DND-41 (cell line): ENCODE data around the gene KCNAB2.

Experiments
- ATAC-seq: fragments of 200-7000 bp; cut with Tn5 transposase; 3 replicates; pipeline ENCODE4 v1.9.1; 2021; ENCODE audit warnings: low read depth; ENCODE audit not compliant: insufficient read depth
- DNase-seq: peaks from one replicate; pipeline ENCODE4 v3.0.0-alpha.2; 2020
- H2AFZ ChIP-seq: 2 replicates; pipeline ENCODE4 v1.6.0; 2012; ENCODE audit warnings: low read depth, low read length
- H3K27ac ChIP-seq: 2 replicates; pipeline ENCODE4 v1.5.1; 2012; ENCODE audit warnings: low read length, inconsistent platforms
- H3K27me3 ChIP-seq: fragments of 200-600 bp; sonication (generic); 2 replicates; pipeline ENCODE4 v1.6.0; 2012; ENCODE audit warnings: low read length, mild to moderate bottlenecking, inconsistent platforms; ENCODE audit not compliant: insufficient read depth, poor library complexity
- H3K36me3 ChIP-seq: 2 replicates; pipeline ENCODE4 v1.5.1; 2012; ENCODE audit warnings: low read length, inconsistent platforms; ENCODE audit not compliant: insufficient read depth
- H3K4me1 ChIP-seq: 2 replicates; pipeline ENCODE4 v1.5.1; 2012; ENCODE audit warnings: mild to moderate bottlenecking, low read length; ENCODE audit not compliant: insufficient read depth
- H3K4me2 ChIP-seq: 2 replicates; pipeline ENCODE4 v1.6.0; 2012; ENCODE audit warnings: mild to moderate bottlenecking, moderate library complexity, low read length, inconsistent platforms; ENCODE audit not compliant: insufficient read depth
- H3K4me3 ChIP-seq, 2 experiments: fragments of 200-600 bp in 1 of 2; shearing (Covaris generic) in 1 of 2; 2 replicates each; pipeline ENCODE4 v1.5.1; 2012 to 2016; ENCODE audit warnings: inconsistent platforms in 2 of 2, low read length in 2 of 2, mild to moderate bottlenecking in 2 of 2, low read depth in 1 of 2, moderate library complexity in 1 of 2
- H3K79me2 ChIP-seq: 2 replicates; pipeline ENCODE4 v1.6.0; 2012; ENCODE audit warnings: low read length, inconsistent platforms; ENCODE audit not compliant: insufficient read depth
- H3K9ac ChIP-seq: 2 replicates; pipeline ENCODE4 v1.6.0; 2012; ENCODE audit warnings: low read depth, mild to moderate bottlenecking, inconsistent platforms, low read length, moderate library complexity
- H3K9me3 ChIP-seq: 2 replicates; pipeline ENCODE4 v1.5.1; 2012; ENCODE audit warnings: low read length, moderate library complexity, mild to moderate bottlenecking, inconsistent platforms; ENCODE audit not compliant: insufficient read depth, severe bottlenecking
- H4K20me1 ChIP-seq: 2 replicates; pipeline ENCODE4 v1.6.0; 2012; ENCODE audit warnings: low read length; ENCODE audit not compliant: insufficient read depth
- CTCF ChIP-seq: IDR thresholded peaks from 2 replicates; pipeline ENCODE4 v1.5.1; 2012; ENCODE audit warnings: borderline replicate concordance, low read length, moderate library complexity, mild to moderate bottlenecking; ENCODE audit not compliant: poor library complexity, severe bottlenecking; ENCODE audit errors: extremely low read depth
- EZH2 ChIP-seq: IDR thresholded peaks from 3 replicates; pipeline ENCODE4 v1.6.1; 2012; ENCODE audit warnings: borderline replicate concordance, low read depth, mild to moderate bottlenecking, moderate library complexity, low read length, inconsistent platforms; ENCODE audit not compliant: severe bottlenecking

The KCNAB2 gene

GRCh38 chr1:6142036-6142621, 96.4 kb downstream of the KCNAB2 start:
- Histone ChIP-seq H3K27me3 (no peaks in the 10 kb centered on the region), H3K4me1 (no peaks in the 10 kb centered on the region), H3K4me2 (no peak overlapping the region), H3K4me3 (no peak overlapping the region), H3K36me3 (no peaks in the 10 kb centered on the region), H2AFZ (no peak overlapping the region), H3K9me3 (no peaks in the 10 kb centered on the region), H3K9ac (no peak overlapping the region), H3K79me2 (no peaks in the 10 kb centered on the region), H4K20me1 (no peaks in the 10 kb centered on the region), H3K27ac (no peak overlapping the region)
- TF ChIP-seq EZH2 (no peak), CTCF (no peak)
- ATAC-seq (no peak), DNase-seq (no peak)

GRCh38 chr1:6142734-6143133, 97.0 kb downstream of the KCNAB2 start:
- no peak overlapping the region for H3K27ac ChIP-seq
- no peaks in the 10 kb centered on the region for H3K4me1 ChIP-seq
- H3K27me3 ChIP-seq: no peaks in the 10 kb centered on the region
- H3K36me3 ChIP-seq: no peaks in the 10 kb centered on the region
- no peaks in the 10 kb centered on the region for H3K79me2 ChIP-seq
- H3K4me2 ChIP-seq: no peak overlapping the region
- no peak for DNase-seq
- no peak for ATAC-seq
- no peak overlapping the region for H2AFZ ChIP-seq
- H3K4me3 ChIP-seq: no peak overlapping the region
- TF ChIP-seq CTCF (no peak), EZH2 (no peak)
- no peaks in the 10 kb centered on the region for H4K20me1 ChIP-seq
- no peaks in the 10 kb centered on the region for H3K9me3 ChIP-seq
- no peak overlapping the region for H3K9ac ChIP-seq

GRCh38 chr1:6143395-6143794, 97.7 kb downstream of the KCNAB2 start:
- H3K4me1 ChIP-seq: no peaks in the 10 kb centered on the region
- H2AFZ ChIP-seq: no peak overlapping the region
- no peak overlapping the region for H3K4me3 ChIP-seq
- H3K27ac ChIP-seq: no peak overlapping the region
- H3K9ac ChIP-seq: no peak overlapping the region
- H3K27me3 ChIP-seq: no peaks in the 10 kb centered on the region
- no peaks in the 10 kb centered on the region for H3K36me3 ChIP-seq
- no peak for ATAC-seq
- no peaks in the 10 kb centered on the region for H3K9me3 ChIP-seq
- no peak for DNase-seq
- TF ChIP-seq CTCF (no peak), EZH2 (no peak)
- H3K4me2 ChIP-seq: no peak overlapping the region
- H3K79me2 ChIP-seq: no peaks in the 10 kb centered on the region
- H4K20me1 ChIP-seq: no peaks in the 10 kb centered on the region

- H3K4me1 ChIP-seq: no peaks in the 10 kb centered on the region
- H2AFZ ChIP-seq: no peak overlapping the region
- no peak overlapping the region for H3K4me2 ChIP-seq
- ATAC-seq (no peak), DNase-seq (no peak)
- H3K79me2 ChIP-seq: no peaks in the 10 kb centered on the region
- H3K27me3 ChIP-seq: no peaks in the 10 kb centered on the region
- H4K20me1 ChIP-seq: no peaks in the 10 kb centered on the region
- H3K9me3 ChIP-seq: no peaks in the 10 kb centered on the region
- no peak overlapping the region for H3K9ac ChIP-seq
- H3K36me3 ChIP-seq: no peaks in the 10 kb centered on the region
- no peak overlapping the region for H3K4me3 ChIP-seq
- no peak overlapping the region for H3K27ac ChIP-seq
- TF ChIP-seq EZH2 (no peak), CTCF (no peak)
Observed at GRCh38 chr1:6144175-6144574, 98.5 kb downstream of the KCNAB2 start.
